CD4-positive, CD25-positive, alpha-beta regulatory T cell (primary cell): ENCODE results near the gene KRT15. TPM values are rescaled to one million over a fixed set of nuclear protein-coding genes. Genes with fewer than 3 reads are reported as not detected.

Experiments
- ATAC-seq, 2 donors: fragments of 150-1000 bp; cut with Tn5 transposase; one replicate each; pipeline ENCODE4 v1.10.0; 2021; ENCODE audit warnings: low read depth in 2 of 2, moderate number of reproducible peaks in 2 of 2, moderate library complexity in 1 of 2
- DNase-seq, 3 donors: peaks; one replicate each; pipeline versions ENCODE4 v3.0.0 to v3.0.0-alpha.2; 2012 to 2022; ENCODE audit warnings: mixed read lengths in 1 of 3
- H3K27ac ChIP-seq: one replicate; pipeline ENCODE4 v1.7.0; 2013; ENCODE audit warnings: mild to moderate bottlenecking, low read length; ENCODE audit not compliant: insufficient read depth, poor library complexity, severe bottlenecking
- H3K27me3 ChIP-seq: one replicate; pipeline ENCODE4 v1.7.0; 2013; ENCODE audit warnings: low read length; ENCODE audit not compliant: control insufficient read depth, insufficient read depth
- H3K36me3 ChIP-seq: one replicate; pipeline ENCODE4 v1.7.0; 2013; ENCODE audit warnings: mild to moderate bottlenecking, low read length, moderate library complexity; ENCODE audit not compliant: control insufficient read depth, insufficient read depth
- H3K4me1 ChIP-seq: 2 replicates; pipeline ENCODE4 v1.7.0; 2013; ENCODE audit warnings: mild to moderate bottlenecking, low read length; ENCODE audit not compliant: insufficient read depth, control insufficient read depth, poor library complexity, severe bottlenecking
- H3K4me3 ChIP-seq: one replicate; pipeline ENCODE4 v1.7.0; 2013; ENCODE audit warnings: low read depth, mild to moderate bottlenecking, low read length, moderate library complexity
- H3K9me3 ChIP-seq, 2 experiments: 1 replicate in 1 of 2; 2 replicates in 1 of 2; pipeline ENCODE4 v1.7.0; 2013; ENCODE audit warnings: low read length in 2 of 2, mild to moderate bottlenecking in 1 of 2, moderate library complexity in 1 of 2; ENCODE audit not compliant: control insufficient read depth in 2 of 2
- H3K27ac Mint-ChIP-seq, 3 donors: one replicate each; pipeline ENCODE4 v1.8.0; 2020 to 2022; ENCODE audit warnings: mild to moderate bottlenecking in 3 of 3, mixed read lengths in 3 of 3, moderate library complexity in 2 of 3
- H3K27me3 Mint-ChIP-seq: one replicate; pipeline ENCODE4 v1.8.0; 2022; ENCODE audit warnings: mild to moderate bottlenecking, mixed read lengths
- H3K36me3 Mint-ChIP-seq: one replicate; pipeline ENCODE4 v1.8.0; 2020; ENCODE audit warnings: mixed read lengths
- H3K4me1 Mint-ChIP-seq, 4 donors: one replicate each; pipeline ENCODE4 v1.8.0; 2020 to 2022; ENCODE audit warnings: mixed read lengths in 4 of 4, mild to moderate bottlenecking in 1 of 4
- H3K4me3 Mint-ChIP-seq, 4 donors: one replicate each; pipeline ENCODE4 v1.8.0; 2020 to 2022; ENCODE audit warnings: mild to moderate bottlenecking in 4 of 4, mixed read lengths in 4 of 4, moderate library complexity in 3 of 4
- H3K9me3 Mint-ChIP-seq, 7 donors: one replicate each; pipeline ENCODE4 v1.8.0; 2020 to 2022; ENCODE audit warnings: mixed read lengths in 7 of 7, mild to moderate bottlenecking in 3 of 7, moderate library complexity in 2 of 7
- polyA plus RNA-seq, 4 donors: library from polyadenylated mRNA; unstranded; fragments of 300-500 nt; fragmentation: Illumina TruSeq; gene quantifications; one replicate each; pipeline ENCODE4 v1.2.3, GENCODE V29; 2021
- total RNA-seq: library from RNA; stranded (reverse); gene quantifications from one replicate; pipeline ENCODE4 v1.2.3, GENCODE V29; 2022

Gene KRT15
- total and polyA plus RNA-seq, 5 donors from 2014 or later: not detected

DNA sequence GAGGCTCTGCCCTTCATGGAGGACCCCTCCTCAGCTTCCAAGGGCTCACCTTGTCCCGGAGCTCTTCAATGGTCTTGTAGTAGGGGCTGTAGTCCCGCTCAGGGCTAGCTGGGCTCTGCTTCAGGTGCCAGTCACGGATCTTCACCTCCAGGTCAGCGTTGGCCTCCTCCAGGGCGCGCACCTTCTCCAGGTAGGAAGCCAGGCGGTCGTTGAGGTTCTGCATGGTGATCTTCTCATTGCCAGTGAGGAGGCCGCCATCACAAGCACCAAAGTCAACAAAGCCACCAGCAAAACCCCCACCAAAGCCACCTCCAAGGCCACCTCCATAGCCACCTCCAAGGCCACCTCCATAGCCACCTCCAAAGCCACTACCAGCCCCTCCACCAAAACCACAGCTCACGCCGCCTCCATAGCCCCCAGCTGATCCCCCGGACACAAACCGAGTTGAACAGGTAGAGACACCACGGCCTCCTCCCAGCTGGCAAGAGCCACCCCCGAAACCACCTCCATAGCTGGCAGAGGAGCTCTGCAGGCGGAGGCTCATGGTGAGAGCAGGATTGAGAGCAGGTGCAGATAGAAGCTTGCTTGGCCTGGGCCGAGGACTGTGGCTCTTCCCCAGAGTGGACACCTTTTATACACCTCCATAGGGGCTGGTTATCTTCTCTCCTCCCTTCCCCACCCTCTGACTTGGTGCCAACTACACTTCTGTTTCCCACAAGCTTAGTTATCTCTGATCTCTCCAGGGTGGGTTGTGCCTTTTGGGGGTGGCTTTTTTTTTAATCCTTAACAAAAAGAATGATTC, 13.5 kb downstream of the KRT15 start, which contains the start of gene KRT13:
KRT13 (minus strand) TSS at position 606 of the 802 bp plus-strand sequence; CDS start at position 544, 62 bp downstream.
- ATAC-seq (no peak), DNase-seq (no peak)
- Mint-ChIP-seq H3K36me3 (no peaks in the 10 kb centered on the region), H3K27me3 (peaks cover 4% of the 10 kb centered on the region), H3K4me1 (no peaks in the 10 kb centered on the region), H3K9me3 (no peaks in the 10 kb centered on the region), H3K27ac (no peak within 1 kb of the TSS), H3K4me3 (no peak within 1 kb of the TSS)
- Histone ChIP-seq H3K4me1 (no peaks in the 10 kb centered on the region), H3K36me3 (no peaks in the 10 kb centered on the region), H3K27me3 (no peaks in the 10 kb centered on the region), H3K4me3 (no peak within 1 kb of the TSS), H3K9me3 (no peaks in the 10 kb centered on the region), H3K27ac (no peak within 1 kb of the TSS)

DNA sequence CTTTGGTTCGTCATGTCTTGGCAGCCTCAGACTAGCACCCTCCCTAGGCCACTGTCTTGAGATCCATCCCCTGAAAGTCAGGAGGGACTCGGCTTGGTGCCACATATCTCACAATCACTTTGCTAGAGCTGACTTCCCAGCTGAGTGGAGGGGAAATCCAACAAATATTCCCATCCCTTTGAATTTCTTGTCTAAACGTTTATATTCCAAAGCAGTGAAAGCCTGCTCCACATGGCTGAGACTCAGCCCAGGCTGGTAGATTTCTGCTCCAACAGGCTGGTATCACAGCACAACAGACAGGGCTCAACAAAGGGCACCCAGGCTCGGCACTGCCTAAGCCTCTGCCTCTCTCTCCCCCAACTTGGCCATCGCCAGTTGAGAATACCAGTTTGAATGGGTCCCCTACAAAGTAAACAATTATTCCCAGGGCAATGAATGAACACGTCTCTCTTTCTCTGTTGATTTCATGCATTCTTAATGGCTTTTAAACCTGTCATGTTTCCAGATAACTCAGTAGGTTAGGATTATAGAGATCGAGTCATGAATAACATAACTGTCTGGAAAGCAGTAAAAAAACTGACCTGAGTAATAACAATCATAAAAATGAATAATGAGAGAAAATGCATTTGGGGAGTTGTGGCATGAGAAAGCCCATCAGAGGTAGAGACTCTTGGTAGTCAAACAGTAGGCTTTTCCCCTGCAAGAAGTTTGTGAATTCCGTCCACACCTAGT, 14.3 kb downstream of the KRT15 start:
- no peak overlapping the region for H3K4me3 ChIP-seq
- H3K27me3 Mint-ChIP-seq: peaks cover 4% of the 10 kb centered on the region
- no peak overlapping the region for H3K27ac Mint-ChIP-seq
- H3K36me3 Mint-ChIP-seq: no peaks in the 10 kb centered on the region
- no peak overlapping the region for H3K27ac ChIP-seq
- no peaks in the 10 kb centered on the region for H3K9me3 Mint-ChIP-seq
- H3K4me1 ChIP-seq: no peaks in the 10 kb centered on the region
- H3K4me3 Mint-ChIP-seq: no peak overlapping the region
- no peak for ATAC-seq
- H3K4me1 Mint-ChIP-seq: peaks cover 0 to 1% (median 0%) of the 10 kb centered on the region in 4 donors
- no peaks in the 10 kb centered on the region for H3K27me3 ChIP-seq
- H3K36me3 ChIP-seq: no peaks in the 10 kb centered on the region
- no peak for DNase-seq
- H3K9me3 ChIP-seq: no peaks in the 10 kb centered on the region

DNA sequence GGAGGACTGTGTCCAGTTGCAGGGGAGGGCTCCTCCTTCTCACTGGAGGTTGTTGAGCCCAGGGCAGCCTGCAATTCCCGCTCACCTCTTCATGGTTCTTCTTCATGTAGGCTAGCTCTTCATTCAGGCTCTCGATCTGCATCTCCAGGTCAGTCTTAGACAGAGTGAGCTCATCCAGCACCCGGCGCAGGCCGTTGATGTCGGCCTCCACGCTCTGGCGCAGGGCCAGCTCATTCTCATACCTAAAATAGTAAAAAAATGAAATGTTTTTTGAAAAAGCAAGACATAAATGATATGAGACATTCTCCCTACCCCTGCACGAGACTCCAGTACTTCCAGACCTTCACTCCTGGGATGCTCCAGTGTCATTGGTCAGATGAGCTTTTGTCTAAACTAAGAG, 15.5 kb downstream of the KRT15 start:
- H3K4me3 ChIP-seq: no peak overlapping the region
- DNase-seq (no peak), ATAC-seq (no peak)
- no peaks in the 10 kb centered on the region for H3K27me3 Mint-ChIP-seq
- no peaks in the 10 kb centered on the region for H3K27me3 ChIP-seq
- H3K9me3 ChIP-seq: no peaks in the 10 kb centered on the region
- no peaks in the 10 kb centered on the region for H3K4me1 ChIP-seq
- no peaks in the 10 kb centered on the region for H3K36me3 ChIP-seq
- no peak overlapping the region for H3K27ac ChIP-seq
- H3K36me3 Mint-ChIP-seq: no peaks in the 10 kb centered on the region
- H3K27ac Mint-ChIP-seq: no peak overlapping the region
- no peaks in the 10 kb centered on the region for H3K9me3 Mint-ChIP-seq
- no peak overlapping the region for H3K4me3 Mint-ChIP-seq
- peaks cover 0 to 2% (median 0%) of the 10 kb centered on the region in 4 donors for H3K4me1 Mint-ChIP-seq

DNA sequence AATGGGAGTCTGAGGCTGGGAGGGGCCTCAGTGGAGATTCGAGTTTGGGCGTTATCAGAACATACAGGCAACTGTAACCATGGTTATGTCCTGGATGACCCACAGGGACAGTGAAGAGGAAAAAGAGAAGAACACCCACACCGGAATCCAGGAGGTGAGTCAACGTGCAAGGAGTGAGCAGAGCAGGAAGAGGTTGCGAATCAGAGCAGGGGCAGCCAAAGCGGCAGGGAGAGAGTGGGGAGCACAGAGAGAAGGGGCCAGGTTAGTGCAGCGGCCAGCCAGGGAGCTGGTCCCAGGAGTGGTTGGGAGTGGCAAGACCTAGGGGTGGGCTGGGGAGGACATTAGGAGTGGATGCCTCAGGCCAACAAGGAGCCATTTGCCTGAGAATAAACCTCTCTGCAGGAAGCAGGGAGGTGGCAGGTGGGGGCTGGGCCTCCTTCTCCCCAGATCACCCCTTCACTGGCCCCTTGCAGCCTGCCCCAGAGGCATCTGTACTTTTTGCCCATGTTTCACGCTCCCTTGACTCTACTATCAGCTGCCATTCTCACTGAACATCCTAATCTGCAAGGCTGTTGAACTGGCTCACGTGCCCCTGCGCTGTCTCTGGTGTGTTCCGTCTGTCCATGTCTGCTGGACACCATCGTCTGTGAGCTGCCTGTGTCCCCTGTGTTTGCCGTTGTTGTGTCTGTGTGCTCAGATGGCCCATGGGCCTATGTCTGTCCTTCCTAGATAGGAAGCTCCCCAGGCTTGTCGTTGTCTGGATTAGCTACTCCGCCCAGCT, 18.4 kb downstream of the KRT15 start:
- no peak overlapping the region for H3K27ac Mint-ChIP-seq
- ATAC-seq (no peak), DNase-seq (no peak)
- no peaks in the 10 kb centered on the region for H3K9me3 Mint-ChIP-seq
- H3K27me3 Mint-ChIP-seq: no peaks in the 10 kb centered on the region
- H3K36me3 ChIP-seq: no peaks in the 10 kb centered on the region
- H3K36me3 Mint-ChIP-seq: no peaks in the 10 kb centered on the region
- H3K4me3 ChIP-seq: no peak overlapping the region
- peaks cover 3% of the 10 kb centered on the region for H3K4me1 ChIP-seq
- peaks cover 0 to 7% (median under 1%) of the 10 kb centered on the region in 4 donors for H3K4me1 Mint-ChIP-seq
- no peaks in the 10 kb centered on the region for H3K9me3 ChIP-seq
- H3K27ac ChIP-seq: no peak overlapping the region
- no peaks in the 10 kb centered on the region for H3K27me3 ChIP-seq
- H3K4me3 Mint-ChIP-seq: no peak overlapping the region

DNA sequence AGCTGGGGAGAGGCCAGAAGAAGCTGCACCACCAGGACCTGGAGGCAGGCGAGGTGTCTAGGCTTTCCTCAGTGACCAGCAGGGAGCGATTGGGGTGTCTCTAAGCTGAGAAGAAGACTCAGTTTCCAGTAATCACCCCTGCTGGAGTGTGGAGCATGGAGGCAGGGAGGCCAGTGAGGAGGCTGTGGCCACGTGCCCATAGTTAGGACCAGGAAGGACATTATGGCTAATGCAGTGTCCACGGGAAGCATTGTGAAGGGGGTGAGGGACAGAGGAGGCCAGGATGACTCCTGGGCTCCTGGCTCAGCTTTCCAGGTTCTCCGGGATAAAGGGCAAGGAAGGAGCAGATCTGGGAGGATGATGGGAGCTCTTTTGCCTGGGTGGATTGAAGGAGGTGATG, 19.0 kb downstream of the KRT15 start:
- no peaks in the 10 kb centered on the region for H3K9me3 ChIP-seq
- Mint-ChIP-seq H3K36me3 (no peaks in the 10 kb centered on the region), H3K4me3 (no peak overlapping the region), H3K27me3 (no peaks in the 10 kb centered on the region), H3K4me1 (peaks cover 0 to 7% (median under 1%) of the 10 kb centered on the region in 4 donors), H3K9me3 (no peaks in the 10 kb centered on the region), H3K27ac (no peak overlapping the region)
- no peak overlapping the region for H3K4me3 ChIP-seq
- DNase-seq (no peak), ATAC-seq (no peak)
- peaks cover 3% of the 10 kb centered on the region for H3K4me1 ChIP-seq
- H3K27ac ChIP-seq: no peak overlapping the region
- no peaks in the 10 kb centered on the region for H3K27me3 ChIP-seq
- no peaks in the 10 kb centered on the region for H3K36me3 ChIP-seq

DNA sequence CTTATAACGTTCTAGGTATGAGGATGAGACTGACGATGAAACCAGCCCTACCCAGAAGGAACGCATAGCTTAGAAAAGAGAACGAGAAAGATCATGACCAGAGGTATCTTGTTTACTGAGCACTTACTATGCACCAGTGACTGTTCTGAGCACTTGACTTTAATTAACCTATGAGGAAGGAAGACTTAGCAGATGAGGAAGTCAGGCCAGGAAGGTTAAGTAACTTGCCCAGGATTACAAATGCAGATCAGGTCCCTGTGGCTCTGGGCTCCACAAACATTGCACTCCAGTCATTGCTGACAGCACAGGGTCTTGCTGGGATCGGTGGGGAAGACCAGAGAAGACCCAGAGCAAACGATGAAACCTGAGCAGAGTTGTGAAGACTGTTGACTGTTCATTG, 20.4 kb downstream of the KRT15 start:
- no peak overlapping the region for H3K4me3 ChIP-seq
- peaks cover 3% of the 10 kb centered on the region for H3K4me1 ChIP-seq
- ATAC-seq (no peak), DNase-seq (no peak)
- Mint-ChIP-seq H3K4me1 (peaks cover 0 to 7% (median under 1%) of the 10 kb centered on the region in 4 donors), H3K4me3 (no peak overlapping the region), H3K36me3 (no peaks in the 10 kb centered on the region), H3K9me3 (peaks cover 0 to 1% (median 0%) of the 10 kb centered on the region in 7 donors), H3K27ac (no peak overlapping the region), H3K27me3 (peaks cover 5% of the 10 kb centered on the region)
- H3K36me3 ChIP-seq: no peaks in the 10 kb centered on the region
- no peak overlapping the region for H3K27ac ChIP-seq
- no peaks in the 10 kb centered on the region for H3K9me3 ChIP-seq
- H3K27me3 ChIP-seq: no peaks in the 10 kb centered on the region

DNA sequence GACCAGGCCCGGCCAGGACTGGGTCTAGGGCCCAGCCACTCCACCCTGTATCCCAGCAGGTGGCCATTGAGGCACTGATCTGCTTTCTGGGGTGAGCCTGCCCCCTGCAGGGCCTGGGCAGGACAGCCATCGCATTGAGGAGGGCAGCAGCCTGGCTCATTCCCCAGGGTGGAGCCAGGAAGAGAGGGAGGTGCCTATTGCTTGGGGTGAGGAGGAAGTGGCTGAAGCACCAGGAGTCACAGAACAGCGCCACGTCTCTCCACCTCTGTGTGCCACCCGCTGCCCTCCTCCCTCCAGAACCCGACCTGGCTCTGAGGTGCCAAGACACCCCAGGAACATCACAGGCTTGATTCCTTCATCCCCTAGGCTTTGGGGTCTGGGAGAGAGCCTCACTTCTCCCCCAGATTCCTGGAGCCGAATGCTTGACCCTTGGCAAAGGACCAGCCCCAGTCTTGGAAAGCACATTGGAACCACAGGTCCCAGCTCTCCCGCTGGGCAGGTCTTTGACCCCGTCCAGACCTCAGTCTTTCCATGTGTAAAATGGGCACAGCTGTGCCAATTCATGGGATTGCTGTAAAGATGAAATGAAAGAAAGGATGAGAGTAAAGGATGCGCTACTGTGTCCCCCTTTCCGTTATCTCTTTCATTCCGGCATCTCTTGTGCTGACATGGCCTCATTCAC, 21.7 kb downstream of the KRT15 start:
- Mint-ChIP-seq H3K4me3 (no peak overlapping the region), H3K27me3 (peaks cover 5% of the 10 kb centered on the region), H3K4me1 (peaks cover 0 to 7% (median under 1%) of the 10 kb centered on the region in 4 donors), H3K9me3 (peaks cover 0 to 1% (median 0%) of the 10 kb centered on the region in 7 donors), H3K27ac (no peak overlapping the region), H3K36me3 (no peaks in the 10 kb centered on the region)
- H3K36me3 ChIP-seq: no peaks in the 10 kb centered on the region
- H3K27ac ChIP-seq: no peak overlapping the region
- H3K4me1 ChIP-seq: peaks cover 3% of the 10 kb centered on the region
- ATAC-seq (peak; percentile 54 to 63), DNase-seq (peak in 2 of 3 donors; percentile 21 to 80)
- H3K9me3 ChIP-seq: no peaks in the 10 kb centered on the region
- no peaks in the 10 kb centered on the region for H3K27me3 ChIP-seq
- H3K4me3 ChIP-seq: no peak overlapping the region
